MG63 (cell line): ENCODE results near the gene GOLT1B. TPM values are rescaled to one million over a fixed set of nuclear protein-coding genes. Genes with fewer than 3 reads are reported as not detected.

Experiments
- DNase-seq: peaks from one replicate; pipeline ENCODE4 v3.0.0-alpha.2; 2020
- H3K27me3 ChIP-seq: fragments of 250-450 bp; sonication (Bioruptor Pico); 2 replicates; pipeline ENCODE4 v1.5.1; 2020; ENCODE audit warnings: mild to moderate bottlenecking, moderate library complexity
- H3K36me3 ChIP-seq: fragments of 250-450 bp; sonication (Bioruptor Pico); 2 replicates; pipeline ENCODE4 v1.5.1; 2020; ENCODE audit warnings: mild to moderate bottlenecking, moderate library complexity
- H3K4me3 ChIP-seq: fragments of 250-450 bp; sonication (Bioruptor Pico); 2 replicates; pipeline ENCODE4 v1.5.1; 2020; ENCODE audit warnings: mild to moderate bottlenecking, moderate library complexity
- H3K9me3 ChIP-seq: fragments of 250-450 bp; sonication (Bioruptor Pico); 2 replicates; pipeline ENCODE4 v1.5.1; 2020; ENCODE audit warnings: mild to moderate bottlenecking, moderate library complexity
- total RNA-seq: library from RNA; depleted of rRNA; stranded (reverse); fragments of >200 nt; shearing (Covaris generic); gene quantifications from 2 replicates; pipeline ENCODE4 v1.2.3, GENCODE V29; 2014; ENCODE audit warnings: low replicate concordance

GOLT1B gene
- total RNA-seq, 1 experiment from 2014 or later = 45.6 TPM

DNA sequence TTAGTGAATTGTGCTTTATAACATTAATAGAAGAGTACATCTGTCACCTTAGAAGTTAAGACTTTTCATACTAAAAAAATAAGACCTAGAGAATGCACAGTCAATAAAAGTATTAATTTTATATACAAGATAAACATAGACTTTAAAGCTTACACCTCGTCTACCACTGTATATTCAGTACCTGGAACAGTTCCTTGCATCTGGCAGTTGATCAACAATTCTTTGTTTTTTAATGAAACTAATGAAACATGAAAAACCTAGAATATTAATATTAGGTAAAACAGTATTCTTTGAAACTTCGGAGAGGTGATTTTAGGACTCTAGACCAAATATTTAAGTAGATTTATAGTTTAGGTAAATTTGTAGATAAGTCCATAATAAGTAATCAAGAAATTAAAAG lies 4.3 kb downstream of the GOLT1B start:
- no peaks in the 10 kb centered on the region for H3K27me3 ChIP-seq
- peaks cover 32% of the 10 kb centered on the region for H3K36me3 ChIP-seq
- no peaks in the 10 kb centered on the region for H3K9me3 ChIP-seq
- no peak for DNase-seq
- H3K4me3 ChIP-seq = no peak overlapping the region

DNA sequence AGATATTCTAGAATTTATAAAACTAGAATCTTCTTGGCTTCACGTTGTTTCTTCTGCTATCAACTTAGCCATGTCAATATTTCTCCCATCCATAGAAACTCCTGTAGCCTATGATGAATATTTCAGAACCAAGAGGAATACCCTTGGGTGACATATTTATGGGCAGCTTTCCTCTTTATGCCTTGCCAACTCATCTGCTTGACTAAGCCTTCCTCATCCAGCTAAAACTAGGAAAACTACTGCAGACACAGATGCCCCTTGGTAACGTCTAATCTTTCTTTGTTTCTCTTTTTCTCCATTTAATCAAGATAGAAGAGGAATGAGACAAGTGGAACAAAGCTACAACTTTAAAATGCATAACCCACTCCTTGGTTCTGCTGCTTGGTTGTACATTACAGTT lies 6.3 kb downstream of the GOLT1B start:
- Histone ChIP-seq H3K36me3 (peaks cover 36% of the 10 kb centered on the region), H3K4me3 (no peak overlapping the region), H3K9me3 (no peaks in the 10 kb centered on the region), H3K27me3 (no peaks in the 10 kb centered on the region)
- DNase-seq = no peak

DNA sequence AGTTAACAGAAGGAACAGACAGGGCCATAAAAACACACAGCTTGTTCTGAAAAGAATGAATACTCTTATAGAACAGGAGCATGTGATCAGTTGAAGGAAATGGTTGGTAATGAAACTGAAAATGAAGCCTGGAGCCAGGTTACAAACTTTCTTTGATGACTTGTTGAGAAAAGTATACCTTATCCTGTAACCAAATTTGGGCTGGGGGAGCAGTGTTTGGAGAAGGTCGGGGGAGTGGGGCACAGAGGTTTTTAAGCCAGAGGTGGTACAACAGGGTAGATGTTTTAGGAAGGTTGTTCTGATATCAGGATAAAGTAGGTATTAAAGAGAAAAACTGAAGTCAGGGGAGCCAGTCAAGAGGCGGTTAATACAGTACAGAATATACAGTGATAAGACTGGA lies 8.2 kb downstream of the GOLT1B start:
- peaks cover 55% of the 10 kb centered on the region for H3K36me3 ChIP-seq
- H3K9me3 ChIP-seq = no peaks in the 10 kb centered on the region

DNA sequence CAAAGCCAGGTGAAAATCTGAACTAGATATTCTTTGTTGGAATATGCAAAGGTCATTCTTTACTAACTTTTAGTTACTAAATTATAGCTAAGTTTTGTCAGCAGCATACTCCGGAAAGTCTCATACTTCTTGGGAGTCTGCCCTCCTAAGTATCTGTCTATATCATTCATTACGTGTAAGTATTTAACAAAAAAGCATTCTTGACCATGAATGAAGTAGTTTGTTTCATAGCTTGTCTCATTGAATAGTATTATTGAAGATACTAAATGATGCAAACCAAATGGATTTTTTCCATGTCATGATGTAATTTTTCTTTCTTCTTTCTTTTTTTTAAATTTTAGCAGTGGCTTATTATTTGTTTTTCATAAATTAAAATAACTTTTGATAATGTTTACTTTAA lies 14.7 kb downstream of the GOLT1B start:
- Histone ChIP-seq H3K36me3 (peaks cover 67% of the 10 kb centered on the region), H3K9me3 (no peaks in the 10 kb centered on the region), H3K4me3 (no peak overlapping the region), H3K27me3 (no peaks in the 10 kb centered on the region)
- no peak for DNase-seq

More for the DNA sequence above, 8.2 kb downstream of the GOLT1B start:
- H3K4me3 ChIP-seq = no peak overlapping the region
- H3K27me3 ChIP-seq = no peaks in the 10 kb centered on the region
- no peak for DNase-seq

DNA sequence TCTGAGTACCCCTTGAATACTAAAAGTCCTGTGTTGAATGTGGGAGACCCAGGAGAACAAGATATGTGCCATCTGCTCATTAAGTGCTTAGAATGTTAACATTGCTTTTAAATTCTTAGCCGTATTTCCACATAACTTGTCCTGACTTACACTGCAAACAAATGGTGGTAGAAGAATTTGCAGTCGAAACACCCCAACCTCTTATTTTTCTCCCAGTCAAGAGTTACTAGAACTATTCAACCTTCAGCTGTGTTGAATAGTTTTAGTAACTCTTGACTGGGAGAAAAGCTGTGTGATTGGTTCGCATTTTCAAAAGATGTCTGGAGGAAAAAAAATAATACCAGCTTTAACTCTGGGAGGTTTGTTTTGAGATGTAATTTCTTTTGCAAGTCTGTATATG lies 16.9 kb downstream of the GOLT1B start:
- H3K9me3 ChIP-seq = no peaks in the 10 kb centered on the region
- DNase-seq = no peak
- no peaks in the 10 kb centered on the region for H3K27me3 ChIP-seq
- H3K36me3 ChIP-seq = peaks cover 55% of the 10 kb centered on the region
- H3K4me3 ChIP-seq = no peak overlapping the region

DNA sequence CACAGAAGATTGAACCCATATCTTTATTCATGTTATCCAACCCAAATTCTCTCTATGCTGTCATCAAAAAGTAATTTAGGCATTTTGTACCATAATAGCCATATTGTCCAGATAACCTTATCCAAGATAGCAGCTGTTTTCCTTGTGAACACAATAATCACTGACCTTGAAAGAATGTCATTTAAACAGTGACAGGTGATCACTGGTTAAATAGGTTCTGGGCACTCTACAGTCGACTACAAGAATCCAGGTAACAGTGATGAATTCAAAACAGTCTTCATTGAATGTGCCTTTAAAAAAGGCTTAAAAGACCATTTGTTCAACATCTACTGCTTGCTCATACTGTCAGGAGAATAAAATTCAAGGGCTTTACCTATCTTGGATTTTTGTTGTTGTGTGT lies 20.0 kb downstream of the GOLT1B start:
- Histone ChIP-seq H3K9me3 (no peaks in the 10 kb centered on the region), H3K36me3 (peaks cover 25% of the 10 kb centered on the region), H3K4me3 (no peak overlapping the region), H3K27me3 (no peaks in the 10 kb centered on the region)
- DNase-seq = no peak

GRCh38 chr12:21523148-21523547 lies 21.6 kb downstream of the GOLT1B start:
- Histone ChIP-seq H3K36me3 (peaks cover 10% of the 10 kb centered on the region), H3K27me3 (0 out of 2 replicates have a peak, but pooled peaks cover 1% of the 10 kb centered on the region), H3K9me3 (no peaks in the 10 kb centered on the region), H3K4me3 (no peak overlapping the region)
- DNase-seq = no peak

GRCh38 chr12:21526053-21526452 lies 24.5 kb downstream of the GOLT1B start, which contains the start of gene SPX:
Gene SPX (plus strand): TSS chr12:21526296. CDS start chr12:21526473, 177 bp downstream.
- Histone ChIP-seq H3K9me3 (no peaks in the 10 kb centered on the region), H3K27me3 (peaks cover 8% of the 10 kb centered on the region), H3K36me3 (no peaks in the 10 kb centered on the region), H3K4me3 (peak within 1 kb of the TSS; percentile 59)
- no peak for DNase-seq

DNA sequence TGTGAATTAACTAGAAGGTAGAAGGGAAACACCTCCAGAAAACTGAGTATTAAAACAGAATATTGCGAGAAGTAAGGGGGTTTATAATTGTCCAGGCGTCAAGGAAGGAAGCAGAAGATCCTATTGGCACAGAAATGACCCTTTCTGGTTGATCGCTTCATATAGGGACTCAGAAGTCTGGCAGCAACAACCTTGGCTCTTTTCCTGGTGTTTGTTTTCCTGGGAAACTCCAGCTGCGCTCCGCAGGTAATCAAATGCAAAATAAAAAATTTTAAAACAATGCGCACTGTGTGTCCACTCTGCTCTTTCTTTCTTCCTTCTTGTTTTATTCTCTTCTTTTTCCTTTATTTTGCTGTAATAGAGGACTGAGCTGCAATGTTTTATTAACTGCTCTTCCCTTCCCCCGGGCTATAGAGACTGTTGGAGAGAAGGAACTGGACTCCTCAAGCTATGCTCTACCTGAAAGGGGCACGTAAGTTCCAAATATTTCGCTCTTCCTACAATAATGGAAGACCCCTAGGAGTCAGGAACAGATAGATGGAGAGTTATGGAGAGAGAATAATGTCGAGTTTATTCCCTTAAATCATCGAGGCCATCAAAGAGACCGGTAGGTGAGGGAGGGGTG lies 25.2 kb downstream of the GOLT1B start:
- DNase-seq = no peak
- peaks cover 8% of the 10 kb centered on the region for H3K27me3 ChIP-seq
- no peaks in the 10 kb centered on the region for H3K36me3 ChIP-seq
- peak overlapping the region; percentile 59 for H3K4me3 ChIP-seq
- H3K9me3 ChIP-seq = no peaks in the 10 kb centered on the region

GRCh38 chr12:21527451-21528180 lies 26.0 kb downstream of the GOLT1B start:
- H3K9me3 ChIP-seq = no peaks in the 10 kb centered on the region
- DNase-seq = peak; percentile 85

DNA sequence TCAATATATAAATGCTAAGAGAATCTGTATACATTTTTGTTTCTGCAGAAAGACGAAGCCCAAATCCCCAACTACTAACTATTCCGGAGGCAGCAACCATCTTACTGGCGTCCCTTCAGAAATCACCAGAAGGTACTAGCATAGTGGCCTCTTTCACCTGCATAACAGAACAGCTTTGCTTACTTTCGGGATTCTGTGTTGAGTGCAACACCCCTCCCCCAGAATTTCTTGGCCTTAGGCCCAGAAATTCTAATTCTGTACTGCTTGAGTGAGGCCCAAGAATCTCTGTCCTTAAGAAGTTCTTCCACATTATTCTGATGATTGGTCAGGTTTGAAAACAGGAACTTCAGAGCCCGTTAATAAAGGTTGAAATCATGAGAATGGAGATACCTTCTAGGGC lies 27.4 kb downstream of the GOLT1B start:
- H3K9me3 ChIP-seq = no peaks in the 10 kb centered on the region
- DNase-seq = no peak
- H3K36me3 ChIP-seq = no peaks in the 10 kb centered on the region
- no peak overlapping the region for H3K4me3 ChIP-seq
- H3K27me3 ChIP-seq = peaks cover 8% of the 10 kb centered on the region

More at GRCh38 chr12:21527451-21528180, 26.0 kb downstream of the GOLT1B start:
- H3K36me3 ChIP-seq = no peaks in the 10 kb centered on the region
- peaks cover 8% of the 10 kb centered on the region for H3K27me3 ChIP-seq
- H3K4me3 ChIP-seq = peak overlapping the region; percentile 59

- H3K4me3 ChIP-seq = no peak overlapping the region
- no peaks in the 10 kb centered on the region for H3K9me3 ChIP-seq
- no peaks in the 10 kb centered on the region for H3K36me3 ChIP-seq
- no peak for DNase-seq
- H3K27me3 ChIP-seq = peaks cover 8% of the 10 kb centered on the region
Measured at GRCh38 chr12:21529456-21529855, 27.9 kb downstream of the GOLT1B start.

- Histone ChIP-seq H3K9me3 (no peaks in the 10 kb centered on the region), H3K27me3 (no peaks in the 10 kb centered on the region), H3K36me3 (no peaks in the 10 kb centered on the region), H3K4me3 (no peak overlapping the region)
- DNase-seq = no peak
Measured at GRCh38 chr12:21538061-21538653, 36.6 kb downstream of the GOLT1B start.

DNA sequence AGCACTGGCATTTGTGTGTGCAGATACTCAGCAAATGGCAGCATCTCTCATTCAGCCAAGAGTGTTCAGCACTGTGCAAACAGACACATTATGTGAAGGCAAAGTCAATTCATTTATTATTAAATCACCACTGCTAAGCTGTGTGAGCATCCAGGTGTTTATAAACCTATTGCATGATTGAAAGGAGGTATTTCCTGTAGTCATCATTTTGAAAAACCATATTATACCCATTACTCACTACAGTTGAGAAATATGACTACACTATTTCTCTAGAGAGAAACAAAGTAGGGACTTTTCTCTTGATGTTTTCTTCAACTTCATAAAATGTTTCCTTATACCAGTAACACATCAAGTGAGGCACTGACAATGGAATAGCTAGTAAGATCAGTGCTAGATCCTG lies 38.2 kb downstream of the GOLT1B start:
- Histone ChIP-seq H3K4me3 (no peak overlapping the region), H3K27me3 (0 out of 2 replicates have a peak, but pooled peaks cover 2% of the 10 kb centered on the region), H3K36me3 (no peaks in the 10 kb centered on the region), H3K9me3 (no peaks in the 10 kb centered on the region)
- no peak for DNase-seq

DNA sequence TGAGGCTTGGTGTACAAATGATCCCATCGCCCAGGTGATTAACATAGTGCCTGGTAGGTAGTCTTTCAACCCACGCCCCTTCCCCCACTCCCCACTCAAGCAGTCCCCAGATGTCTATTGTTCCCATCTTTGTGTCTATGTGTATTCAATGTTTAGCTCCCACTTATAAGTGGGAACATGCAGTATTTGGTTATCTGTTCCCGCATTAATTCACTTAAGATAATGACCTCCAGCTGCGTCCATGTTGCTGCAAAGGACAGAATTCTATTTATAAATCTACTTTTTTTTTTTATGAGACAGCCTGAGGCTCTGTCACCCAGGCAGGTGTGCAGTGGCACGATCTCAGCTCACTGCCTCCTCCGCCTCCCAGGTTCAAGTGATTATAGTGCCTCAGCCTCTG lies 40.2 kb downstream of the GOLT1B start:
- Histone ChIP-seq H3K9me3 (no peaks in the 10 kb centered on the region), H3K27me3 (0 out of 2 replicates have a peak, but pooled peaks cover 2% of the 10 kb centered on the region), H3K36me3 (no peaks in the 10 kb centered on the region), H3K4me3 (no peak overlapping the region)
- DNase-seq = no peak

GRCh38 chr12:21542403-21542802 lies 40.8 kb downstream of the GOLT1B start:
- Histone ChIP-seq H3K9me3 (no peaks in the 10 kb centered on the region), H3K27me3 (0 out of 2 replicates have a peak, but pooled peaks cover 2% of the 10 kb centered on the region), H3K4me3 (no peak overlapping the region), H3K36me3 (no peaks in the 10 kb centered on the region)
- no peak for DNase-seq

DNA sequence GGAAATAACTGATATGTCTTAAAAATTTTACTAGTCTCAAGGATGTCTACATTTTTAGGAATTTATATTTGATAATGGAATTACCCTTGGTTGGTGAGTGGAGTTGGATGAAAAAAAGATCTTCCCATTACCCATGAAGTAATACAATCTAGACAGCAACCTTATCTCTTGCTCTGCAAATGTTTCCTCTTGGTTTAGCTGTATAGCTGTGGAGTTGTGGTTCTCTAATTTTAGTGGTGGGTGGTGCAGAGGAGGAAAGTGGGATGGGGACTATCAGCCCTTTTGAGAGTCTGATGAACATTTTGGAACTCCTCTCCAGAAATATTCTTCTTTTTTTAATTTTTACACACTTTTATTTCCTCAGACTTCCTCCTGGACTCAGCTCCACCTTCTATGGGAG lies 41.6 kb downstream of the GOLT1B start:
- no peak for DNase-seq

More for the DNA sequence above, 41.6 kb downstream of the GOLT1B start:
- Histone ChIP-seq H3K27me3 (0 out of 2 replicates have a peak, but pooled peaks cover 2% of the 10 kb centered on the region), H3K4me3 (no peak overlapping the region), H3K36me3 (no peaks in the 10 kb centered on the region), H3K9me3 (no peaks in the 10 kb centered on the region)
